Panc1 (cell line): ENCODE results near the gene PRDM1.

Source experiments
- REST ChIP-seq, 2 experiments: IDR thresholded peaks; 2 replicates each; pipeline ENCODE4 v1.6.1; 2011 to 2012; ENCODE audit warnings: low read depth in 2 of 2, control low read depth in 1 of 2, low read length in 1 of 2, mild to moderate bottlenecking in 1 of 2, moderate library complexity in 1 of 2; ENCODE audit not compliant: insufficient read depth in 1 of 2
- SIN3A ChIP-seq: IDR thresholded peaks from 2 replicates; pipeline ENCODE4 v1.6.1; 2012; ENCODE audit warnings: low read depth, mild to moderate bottlenecking, low read length, moderate library complexity, borderline replicate concordance; ENCODE audit not compliant: insufficient read depth

- TF ChIP-seq REST (IDR thresholded peaks at IDR 0.05; ENCODE audit: insufficient read depth in 1 of 2, low read depth in 2 of 2, low read length in 1 of 2) (no peak), SIN3A (no peak)
Measured at GRCh38 chr6:106146852-106147351, 60.8 kb downstream of the PRDM1 start.
